Fibroblast of lung (primary cell): Measurements from ENCODE around the gene ANKRD28.

Source experiments
- CTCF ChIP-seq, 2 donors: IDR thresholded peaks in 1 of 2; conservative IDR thresholded peaks in 1 of 2; 1 replicate in 1 of 2; 2 replicates in 1 of 2; pipeline ENCODE4 v1.5.1; 2011 to 2012; ENCODE audit warnings: low read length in 2 of 2, control low read depth in 1 of 2, inconsistent platforms in 1 of 2, low read depth in 1 of 2, mild to moderate bottlenecking in 1 of 2
- EZH2 ChIP-seq: IDR thresholded peaks from 2 replicates; pipeline ENCODE4 v1.5.1; 2012; ENCODE audit warnings: low read length, control low read depth, mild to moderate bottlenecking; ENCODE audit errors: missing control alignments

GRCh38 chr3:15638891-15639262 lies 158.9 kb downstream of the ANKRD28 start:
- TF ChIP-seq CTCF (conservative IDR thresholded peaks at IDR 0.05 in 1 of 2, IDR thresholded peaks at IDR 0.05 in 1 of 2; ENCODE audit: low read depth in 1 of 2, low read length in 2 of 2) (no peak), EZH2 (no peak)
